Natural killer cell (primary cell): ENCODE data around the gene RAD51B. TPM values are rescaled to one million over a fixed set of nuclear protein-coding genes. Genes with fewer than 3 reads are reported as not detected.

Source experiments
- ATAC-seq, 3 donors: fragments of 150-1000 bp in 2 of 3; fragments of 200-7000 bp in 1 of 3; cut with Tn5 transposase; 1 replicate in 1 of 3; 2 replicates in 2 of 3; pipeline ENCODE4 v1.10.0; 2021; ENCODE audit warnings: mild to moderate bottlenecking in 2 of 3, moderate library complexity in 2 of 3
- DNase-seq, 2 donors: peaks; one replicate each; pipeline versions ENCODE4 v3.0.0 to v3.0.0-alpha.2; 2013 to 2021; ENCODE audit warnings: mixed read lengths in 1 of 2
- H3K27ac ChIP-seq: one replicate; pipeline ENCODE4 v1.5.1; 2013; ENCODE audit warnings: mild to moderate bottlenecking, low read length
- H3K27me3 ChIP-seq: one replicate; pipeline ENCODE4 v1.6.1; 2013; ENCODE audit warnings: low read length; ENCODE audit not compliant: control insufficient read depth, insufficient read depth
- H3K36me3 ChIP-seq: one replicate; pipeline ENCODE4 v1.6.1; 2013; ENCODE audit warnings: low read length; ENCODE audit not compliant: control insufficient read depth, insufficient read depth
- H3K4me1 ChIP-seq: one replicate; pipeline ENCODE4 v1.6.1; 2013; ENCODE audit warnings: low read length; ENCODE audit not compliant: control insufficient read depth, insufficient read depth
- H3K4me3 ChIP-seq: one replicate; pipeline ENCODE4 v1.5.1; 2013; ENCODE audit warnings: low read length
- H3K9me3 ChIP-seq: one replicate; pipeline ENCODE4 v1.6.1; 2013; ENCODE audit warnings: low read length; ENCODE audit not compliant: control insufficient read depth, insufficient read depth
- H3K27ac Mint-ChIP-seq, 2 donors: one replicate each; pipeline ENCODE4 v1.8.0; 2022; ENCODE audit warnings: mild to moderate bottlenecking in 2 of 2, mixed read lengths in 2 of 2, moderate library complexity in 1 of 2
- H3K27me3 Mint-ChIP-seq, 2 donors: one replicate each; pipeline ENCODE4 v1.8.0; 2022; ENCODE audit warnings: low read depth in 2 of 2, mixed read lengths in 2 of 2
- H3K36me3 Mint-ChIP-seq: one replicate; pipeline ENCODE4 v1.8.0; 2022; ENCODE audit warnings: mixed read lengths
- H3K4me1 Mint-ChIP-seq, 2 donors: one replicate each; pipeline ENCODE4 v1.8.0; 2022; ENCODE audit warnings: mixed read lengths in 2 of 2
- H3K4me3 Mint-ChIP-seq: one replicate; pipeline ENCODE4 v1.8.0; 2022; ENCODE audit warnings: mild to moderate bottlenecking, moderate library complexity, mixed read lengths
- H3K9me3 Mint-ChIP-seq, 2 donors: one replicate each; pipeline ENCODE4 v1.8.0; 2022; ENCODE audit warnings: mixed read lengths in 2 of 2
- CTCF ChIP-seq: fragments of 200-600 bp; IDR thresholded peaks from one replicate; pipeline ENCODE4 v1.8.0; 2022; ENCODE audit warnings: antibody characterized with exemption
- WGBS: methylation state at CpG from one replicate; pipeline ENCODE4 v1.1.7; 2013; ENCODE audit warnings: missing lambda C conversion rate; ENCODE audit not compliant: insufficient coverage; 5-methylcytosine and 5-hydroxymethylcytosine counted together
- intact Hi-C: fragments of 100-400 bp; cut with micrococcal nuclease; formaldehyde crosslinking; loops from one replicate; pipeline ENCODE4 v1.14.2; 2022
- total RNA-seq, 4 donors: library from RNA; stranded (reverse); fragments of 120-200 nt in 1 of 4; gene quantifications; one replicate each; pipeline versions ENCODE4 v1.2.3 to v1.2.4, GENCODE V29; 2013 to 2022

The RAD51B gene
- total RNA-seq, 3 donors from 2014 or later (not counting 1 experiment from before 2014, with no cell fraction given), result 28.1 to 37.6 (median 28.6) TPM

DNA sequence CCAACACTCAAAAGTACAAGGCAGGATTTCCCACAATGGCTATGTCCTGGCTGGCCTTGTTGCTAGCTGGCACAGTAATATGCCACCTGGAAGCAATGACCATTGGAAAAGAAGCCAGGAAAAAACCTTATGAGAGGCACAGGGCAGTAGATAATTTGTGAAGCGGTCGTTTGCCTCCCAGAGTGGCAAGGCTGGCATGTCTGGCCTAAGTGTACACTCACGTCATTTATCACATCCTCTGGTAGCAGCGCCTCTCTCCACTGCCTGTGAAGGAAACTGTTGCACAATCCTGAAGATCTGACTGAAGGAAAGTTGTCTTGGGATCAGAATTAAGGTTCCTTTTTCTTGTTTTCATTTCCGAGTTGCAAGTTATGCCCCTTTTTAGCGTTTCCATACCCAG is 564.8 kb downstream of the RAD51B start:
- H3K27me3 Mint-ChIP-seq, result no peaks in the 10 kb centered on the region
- Histone ChIP-seq H3K4me1 (peaks cover 17% of the 10 kb centered on the region), H3K27ac (no peak overlapping the region), H3K9me3 (no peaks in the 10 kb centered on the region), H3K36me3 (no peaks in the 10 kb centered on the region), H3K27me3 (no peaks in the 10 kb centered on the region), H3K4me3 (no peak overlapping the region)
- intact Hi-C loops, result no loop called here
- H3K4me1 Mint-ChIP-seq, result peaks cover 20 to 22% of the 10 kb centered on the region in 2 donors
- no peak for TF ChIP-seq CTCF
- no peak overlapping the region for H3K27ac Mint-ChIP-seq
- H3K4me3 Mint-ChIP-seq, result no peak overlapping the region
- H3K36me3 Mint-ChIP-seq, result no peaks in the 10 kb centered on the region
- no peaks in the 10 kb centered on the region for H3K9me3 Mint-ChIP-seq
- no peak for ATAC-seq
- DNase-seq, result no peak
- WGBS, result 66% methylated on average over 4 of the region's 6 CpGs

GRCh38 chr14:68384881-68385280 is 565.3 kb downstream of the RAD51B start:
- DNase-seq (no peak), ATAC-seq (no peak)
- no peak overlapping the region for H3K27ac Mint-ChIP-seq
- H3K36me3 ChIP-seq, result no peaks in the 10 kb centered on the region
- intact Hi-C loops, result no loop called here
- H3K27me3 Mint-ChIP-seq, result no peaks in the 10 kb centered on the region
- no peak for TF ChIP-seq CTCF
- no peaks in the 10 kb centered on the region for H3K36me3 Mint-ChIP-seq
- no peak overlapping the region for H3K27ac ChIP-seq
- H3K9me3 Mint-ChIP-seq, result no peaks in the 10 kb centered on the region
- H3K27me3 ChIP-seq, result no peaks in the 10 kb centered on the region
- WGBS, result 93% methylated on average over 9 of the region's 9 CpGs
- no peaks in the 10 kb centered on the region for H3K9me3 ChIP-seq
- peaks cover 15 to 17% of the 10 kb centered on the region in 2 donors for H3K4me1 Mint-ChIP-seq
- H3K4me3 Mint-ChIP-seq, result no peak overlapping the region
- H3K4me1 ChIP-seq, result peaks cover 17% of the 10 kb centered on the region
- no peak overlapping the region for H3K4me3 ChIP-seq

DNA sequence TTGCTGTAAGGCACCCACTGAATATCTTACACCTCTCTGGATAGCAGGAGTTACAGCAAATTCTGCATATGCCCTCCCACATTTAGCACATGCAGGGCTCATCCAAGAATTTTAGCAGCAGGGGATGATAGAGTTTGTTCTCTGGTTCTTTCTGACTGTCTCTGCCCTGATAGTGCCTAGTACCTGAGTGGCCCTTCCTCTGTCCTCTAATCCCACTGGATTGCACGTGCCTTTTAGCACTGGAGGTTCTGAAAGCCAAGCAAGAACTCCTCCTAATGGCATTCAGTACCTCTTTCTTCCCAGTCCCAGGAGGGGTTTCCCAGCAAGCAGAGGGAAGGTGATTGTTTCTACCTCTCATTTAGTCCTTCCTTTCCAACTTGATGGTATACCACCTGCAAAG is 566.9 kb downstream of the RAD51B start:
- Histone ChIP-seq H3K4me3 (no peak overlapping the region), H3K36me3 (no peaks in the 10 kb centered on the region), H3K27ac (no peak overlapping the region), H3K27me3 (no peaks in the 10 kb centered on the region), H3K4me1 (peaks cover 14% of the 10 kb centered on the region), H3K9me3 (no peaks in the 10 kb centered on the region)
- ATAC-seq, result no peak
- Mint-ChIP-seq H3K36me3 (no peaks in the 10 kb centered on the region), H3K27me3 (no peaks in the 10 kb centered on the region), H3K4me3 (no peak overlapping the region), H3K9me3 (no peaks in the 10 kb centered on the region), H3K4me1 (peaks cover 11 to 13% of the 10 kb centered on the region in 2 donors), H3K27ac (no peak overlapping the region)
- DNase-seq, result no peak
- no peak for TF ChIP-seq CTCF
- 94% methylated on average over 1 of the region's 1 CpG for WGBS
- intact Hi-C loops, result no loop called here
